Loucy (cell line): ENCODE measurements around the gene CYP2C9.

Source experiments
- H2AFZ ChIP-seq: fragments of 200-600 bp; sonication (generic); 2 replicates; pipeline ENCODE4 v1.6.0; 2016; ENCODE audit warnings: antibody characterized with exemption, mild to moderate bottlenecking, low read length, moderate library complexity
- H3F3A ChIP-seq: fragments of 200-600 bp; 2 replicates; pipeline ENCODE4 v1.6.0; 2016; ENCODE audit warnings: antibody characterized with exemption, low read depth, mild to moderate bottlenecking
- H3K27me3 ChIP-seq: fragments of 200-600 bp; sonication (generic); 2 replicates; pipeline ENCODE4 v1.6.1; 2014; ENCODE audit warnings: low read length, mild to moderate bottlenecking; ENCODE audit not compliant: insufficient read depth, poor library complexity, severe bottlenecking
- H3K36me3 ChIP-seq: fragments of 200-600 bp; sonication (generic); 2 replicates; pipeline ENCODE4 v1.6.1; 2016; ENCODE audit warnings: low read length; ENCODE audit not compliant: insufficient read depth
- H3K4me1 ChIP-seq: fragments of 200-600 bp; sonication (generic); 2 replicates; pipeline ENCODE4 v1.5.1; 2014; ENCODE audit warnings: low read length, mild to moderate bottlenecking; ENCODE audit not compliant: insufficient read depth, poor library complexity, severe bottlenecking
- H3K4me2 ChIP-seq: fragments of 200-600 bp; sonication (generic); 2 replicates; pipeline ENCODE4 v1.6.0; 2014; ENCODE audit warnings: antibody characterized with exemption, low read length, low read depth, mild to moderate bottlenecking; ENCODE audit not compliant: poor library complexity, severe bottlenecking
- H3K4me3 ChIP-seq: fragments of 200-600 bp; sonication (generic); 2 replicates; pipeline ENCODE4 v1.5.1; 2014; ENCODE audit warnings: low read length, mild to moderate bottlenecking, mixed read lengths; ENCODE audit not compliant: poor library complexity, severe bottlenecking
- H3K79me2 ChIP-seq: fragments of 200-600 bp; sonication (generic); 2 replicates; pipeline ENCODE4 v1.6.1; 2014; ENCODE audit warnings: low read length; ENCODE audit not compliant: insufficient read depth
- H3K9ac ChIP-seq: fragments of 200-600 bp; sonication (generic); 2 replicates; pipeline ENCODE4 v1.6.0; 2014; ENCODE audit warnings: mild to moderate bottlenecking, low read depth, low read length, moderate library complexity; ENCODE audit not compliant: poor library complexity, severe bottlenecking
- H3K9me2 ChIP-seq: fragments of 200-600 bp; sonication (generic); replicated peaks from 2 replicates; pipeline ENCODE4 v1.6.1; 2016; ENCODE audit warnings: low read depth, low read length, mixed read lengths
- H3K9me3 ChIP-seq: fragments of 200-600 bp; sonication (generic); 2 replicates; pipeline ENCODE4 v1.6.1; 2014; ENCODE audit warnings: mild to moderate bottlenecking, antibody characterized with exemption, low read length, low read depth; ENCODE audit not compliant: insufficient read depth
- H4K20me1 ChIP-seq: fragments of 200-600 bp; sonication (generic); 2 replicates; pipeline ENCODE4 v1.6.0; 2014; ENCODE audit warnings: antibody characterized with exemption, low read length, mild to moderate bottlenecking; ENCODE audit not compliant: insufficient read depth, poor library complexity, severe bottlenecking
- CTCF ChIP-seq: fragments of 200-600 bp; sonication (generic); conservative IDR thresholded peaks from 2 replicates; pipeline ENCODE4 v1.5.1; 2014; ENCODE audit warnings: mild to moderate bottlenecking, antibody characterized with exemption, low read length
- EZH2phosphoT487 ChIP-seq: fragments of 200-600 bp; IDR thresholded peaks from 2 replicates; pipeline ENCODE4 v1.6.1; 2018; ENCODE audit warnings: antibody characterized with exemption, mild to moderate bottlenecking, moderate library complexity, borderline replicate concordance

Gene CYP2C9

GRCh38 chr10:94983555-94983954, 45.1 kb downstream of the CYP2C9 start:
- no peaks in the 10 kb centered on the region for H3K4me1 ChIP-seq
- no peaks in the 10 kb centered on the region for H3K36me3 ChIP-seq
- no peak overlapping the region for H2AFZ ChIP-seq
- no peaks in the 10 kb centered on the region for H3K9me2 ChIP-seq
- H3K4me3 ChIP-seq = no peak overlapping the region
- TF ChIP-seq CTCF (no peak), EZH2phosphoT487 (no peak)
- no peak overlapping the region for H3K9ac ChIP-seq
- no peaks in the 10 kb centered on the region for H4K20me1 ChIP-seq
- H3K27me3 ChIP-seq = no peaks in the 10 kb centered on the region
- H3K79me2 ChIP-seq = no peaks in the 10 kb centered on the region
- H3F3A ChIP-seq = no peaks in the 10 kb centered on the region
- H3K4me2 ChIP-seq = no peak overlapping the region
- no peaks in the 10 kb centered on the region for H3K9me3 ChIP-seq

DNA sequence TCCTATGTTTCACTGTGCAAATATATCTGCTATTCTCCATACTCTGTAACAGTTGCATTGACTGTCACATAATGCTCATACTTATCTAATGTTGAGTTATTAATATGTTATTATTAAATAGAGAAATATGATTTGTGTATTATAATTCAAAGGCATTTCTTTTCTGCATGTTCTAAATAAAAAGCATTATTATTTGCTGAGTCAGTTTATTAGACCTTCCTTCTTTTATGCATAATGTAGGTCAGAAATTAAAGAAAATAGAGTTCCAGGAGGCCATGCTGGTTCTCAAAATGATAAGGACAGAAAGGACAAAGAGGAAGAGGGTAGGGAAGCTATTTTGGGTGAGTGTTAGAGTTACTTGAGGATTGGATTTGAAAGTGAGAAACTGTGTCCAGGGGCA, 50.7 kb downstream of the CYP2C9 start:
- no peaks in the 10 kb centered on the region for H4K20me1 ChIP-seq
- H3K9me2 ChIP-seq = no peaks in the 10 kb centered on the region
- no peak overlapping the region for H3K4me2 ChIP-seq
- H3K79me2 ChIP-seq = no peaks in the 10 kb centered on the region
- no peaks in the 10 kb centered on the region for H3K27me3 ChIP-seq
- H3K9me3 ChIP-seq = no peaks in the 10 kb centered on the region
- H3K9ac ChIP-seq = no peak overlapping the region
- no peak overlapping the region for H2AFZ ChIP-seq
- TF ChIP-seq CTCF (no peak), EZH2phosphoT487 (no peak)
- H3K4me3 ChIP-seq = no peak overlapping the region
- H3K36me3 ChIP-seq = no peaks in the 10 kb centered on the region
- no peaks in the 10 kb centered on the region for H3K4me1 ChIP-seq
- no peaks in the 10 kb centered on the region for H3F3A ChIP-seq

DNA sequence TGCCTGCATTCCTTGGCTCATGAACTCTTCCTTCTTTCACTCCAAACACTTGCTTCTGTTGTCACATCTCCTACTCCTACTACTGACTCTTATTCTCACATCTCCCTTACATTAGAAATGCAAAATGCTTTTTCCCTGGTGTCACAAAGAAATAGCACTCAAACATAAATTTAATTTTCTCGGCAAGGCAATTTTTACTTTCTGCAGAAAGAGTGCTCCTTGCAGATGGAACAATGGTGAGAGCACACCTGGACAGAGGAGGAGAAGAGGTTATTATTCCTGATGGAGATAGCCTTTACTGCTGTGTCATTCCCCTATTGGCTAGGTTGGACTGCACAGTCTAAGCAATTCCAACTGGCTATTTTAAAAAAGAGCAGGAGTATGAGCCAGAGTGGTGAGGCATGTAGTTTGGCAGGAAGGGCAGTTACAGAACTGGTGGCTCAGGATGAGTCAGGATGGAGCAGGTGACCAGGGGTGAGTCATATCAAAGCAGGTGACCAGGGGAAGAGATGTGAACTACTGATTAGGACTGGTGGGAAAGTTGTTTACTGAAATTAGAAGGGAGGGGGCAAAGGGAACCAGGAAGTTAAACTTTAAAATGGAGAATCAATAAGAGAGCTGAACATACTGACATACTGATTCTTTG, 52.9 kb downstream of the CYP2C9 start:
- Histone ChIP-seq H3K36me3 (no peaks in the 10 kb centered on the region), H3K4me2 (no peak overlapping the region), H4K20me1 (no peaks in the 10 kb centered on the region), H3K27me3 (no peaks in the 10 kb centered on the region), H3K4me1 (no peaks in the 10 kb centered on the region), H3K9me2 (no peaks in the 10 kb centered on the region), H3K9me3 (no peaks in the 10 kb centered on the region), H3K9ac (no peak overlapping the region), H3F3A (no peaks in the 10 kb centered on the region), H3K4me3 (no peak overlapping the region), H2AFZ (no peak overlapping the region), H3K79me2 (no peaks in the 10 kb centered on the region)
- TF ChIP-seq CTCF = no peak
- TF ChIP-seq EZH2phosphoT487 = no peak
